NCI-H1930 (cell line): ENCODE measurements around the gene ETV3L.
A peak's percentile ranks its signal among the peaks of the same experiment; 100 is the strongest.

Experiments used
- DNase-seq, 2 experiments: peaks; one replicate each; lab custom pipeline; 2025; lab: John Stamatoyannopoulos, UW

Gene ETV3L

DNA sequence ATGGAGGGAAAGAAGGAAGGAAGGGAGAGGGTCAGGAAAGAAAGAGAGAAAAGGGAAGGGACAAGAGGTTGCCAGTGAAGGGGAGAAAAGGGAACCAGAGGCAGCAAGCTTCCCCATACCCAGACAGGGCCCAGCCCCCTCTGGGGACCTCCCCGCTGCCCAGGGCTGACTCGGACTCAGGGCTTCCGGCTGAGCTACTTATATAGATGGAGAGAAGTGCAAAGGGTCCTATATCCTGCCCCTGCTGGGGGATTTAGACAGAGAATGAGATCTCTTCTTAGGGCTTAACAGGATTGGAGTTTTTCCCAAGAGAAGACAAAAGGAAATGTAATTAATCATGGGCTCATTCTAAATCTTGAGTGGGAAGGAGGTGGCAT, at the start of gene ETV3L:
TSS of gene ETV3L (minus strand) at position 176 of the 377 bp plus-strand sequence. CDS start 285 bp downstream, outside the sequence.
- DNase-seq = no peak

DNA sequence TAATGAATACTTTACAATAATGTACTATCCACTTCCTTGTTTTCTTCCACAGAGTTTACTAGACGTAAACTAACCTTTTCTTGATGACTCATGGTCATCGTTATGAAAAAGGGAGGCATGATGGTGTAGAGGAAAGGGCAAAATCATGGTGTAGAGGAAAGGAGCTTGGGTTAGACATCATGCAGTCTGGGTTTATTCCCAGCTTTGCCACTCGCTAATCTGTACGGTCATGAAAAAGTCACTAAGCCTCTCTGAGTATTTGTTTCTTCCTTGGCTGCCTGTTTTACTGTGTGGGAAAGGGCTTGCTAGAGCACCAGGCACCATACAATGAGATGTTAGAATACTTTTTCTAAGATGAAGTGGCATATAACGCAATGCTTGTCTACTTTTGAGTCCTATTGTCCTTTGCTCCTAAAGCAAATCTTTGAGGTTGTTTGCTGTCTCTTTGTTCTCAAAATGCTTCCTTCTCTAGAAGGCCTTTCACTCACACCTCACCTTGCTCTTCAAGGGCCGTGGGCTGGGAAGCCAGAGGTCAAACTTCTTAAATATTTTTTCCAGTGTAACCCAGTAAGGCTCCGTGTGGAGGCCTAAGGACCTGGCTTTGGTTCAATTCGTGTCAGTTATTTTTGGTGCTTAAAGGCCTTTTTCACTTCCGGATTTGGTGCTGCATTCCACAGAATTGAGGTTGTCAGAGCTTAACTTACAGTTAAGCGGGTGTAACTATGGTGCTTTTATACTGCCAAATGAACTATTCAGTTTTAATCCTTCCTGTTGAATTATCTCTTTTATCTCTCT, 48.5 kb upstream of the ETV3L start:
- DNase-seq = no peak

DNA sequence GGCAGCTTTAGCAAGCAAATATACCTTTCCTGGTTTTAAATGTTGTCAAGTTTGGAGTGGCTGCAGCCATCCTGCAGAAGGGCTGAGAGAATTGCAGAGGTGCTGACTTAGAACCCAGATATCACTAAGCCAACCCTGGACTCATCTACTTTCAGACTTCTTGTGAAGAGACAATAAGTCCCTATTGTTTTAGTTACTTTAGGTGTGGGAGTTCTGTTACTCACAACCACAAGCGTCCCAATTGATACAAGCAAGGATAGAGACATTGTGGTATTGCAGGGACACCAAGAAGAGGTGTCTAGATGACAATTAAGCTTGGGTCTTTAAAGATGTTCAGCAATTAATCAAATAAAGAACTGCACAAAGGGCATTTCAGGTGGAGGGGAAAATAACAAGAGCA, 47.4 kb upstream of the ETV3L start:
- no peak for DNase-seq

DNA sequence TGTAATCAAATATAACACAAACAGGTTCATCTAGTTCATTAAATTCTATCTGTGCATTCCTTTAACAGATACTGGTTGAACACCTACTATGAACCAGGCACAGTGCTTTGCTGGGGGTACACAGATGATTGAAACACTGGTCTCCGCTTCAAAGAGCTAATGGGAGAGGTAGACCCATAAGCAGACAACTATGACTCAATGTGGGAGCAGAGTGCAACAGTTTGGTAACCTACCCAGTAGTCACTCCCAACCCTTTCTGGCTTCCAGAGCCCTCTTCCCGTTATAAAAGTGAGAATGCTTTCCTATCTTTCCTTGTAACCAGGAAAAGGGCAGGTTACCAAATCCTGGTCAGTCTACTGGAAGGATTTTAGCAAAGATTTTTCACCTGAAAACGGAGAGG, 46.6 kb upstream of the ETV3L start:
- DNase-seq = no peak

DNA sequence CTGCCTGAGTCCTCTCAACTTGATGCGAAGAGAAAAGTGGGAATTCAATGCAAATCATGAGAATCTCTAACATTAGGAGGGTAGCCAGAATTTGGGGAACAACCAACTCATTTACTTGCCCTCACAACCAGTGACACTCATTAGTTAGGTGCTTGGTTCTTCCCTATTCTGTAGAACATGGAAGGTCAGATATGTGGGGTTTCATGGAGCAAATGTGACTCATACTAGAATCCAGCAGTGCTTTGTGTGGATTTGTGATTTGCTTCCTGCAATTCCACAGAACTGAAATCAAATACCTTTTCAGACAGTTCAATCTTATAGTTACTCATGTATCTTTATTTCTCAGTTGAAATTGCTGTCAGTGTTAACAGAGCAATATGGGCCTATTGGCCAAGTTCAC, 45.5 kb upstream of the ETV3L start:
- DNase-seq = no peak

DNA sequence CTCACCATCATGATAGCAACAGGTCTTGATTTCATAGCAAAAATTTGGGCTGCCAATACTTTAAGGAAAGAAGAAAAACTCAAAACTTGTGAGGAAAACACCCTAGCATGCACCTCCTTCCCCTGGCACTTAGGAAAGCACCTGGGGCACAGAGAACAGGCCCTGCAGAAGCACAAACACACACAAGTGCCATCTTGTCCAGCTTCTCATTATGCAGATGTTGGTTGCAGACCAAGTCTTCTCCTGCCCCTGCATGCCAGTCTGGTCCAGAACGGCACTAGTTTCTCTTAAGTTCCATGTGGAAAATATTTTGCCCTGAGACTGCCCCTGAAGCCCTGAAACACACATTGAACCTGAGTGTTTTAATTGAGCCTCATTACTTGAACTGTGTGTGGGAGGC, 44.9 kb upstream of the ETV3L start:
- no peak for DNase-seq

DNA sequence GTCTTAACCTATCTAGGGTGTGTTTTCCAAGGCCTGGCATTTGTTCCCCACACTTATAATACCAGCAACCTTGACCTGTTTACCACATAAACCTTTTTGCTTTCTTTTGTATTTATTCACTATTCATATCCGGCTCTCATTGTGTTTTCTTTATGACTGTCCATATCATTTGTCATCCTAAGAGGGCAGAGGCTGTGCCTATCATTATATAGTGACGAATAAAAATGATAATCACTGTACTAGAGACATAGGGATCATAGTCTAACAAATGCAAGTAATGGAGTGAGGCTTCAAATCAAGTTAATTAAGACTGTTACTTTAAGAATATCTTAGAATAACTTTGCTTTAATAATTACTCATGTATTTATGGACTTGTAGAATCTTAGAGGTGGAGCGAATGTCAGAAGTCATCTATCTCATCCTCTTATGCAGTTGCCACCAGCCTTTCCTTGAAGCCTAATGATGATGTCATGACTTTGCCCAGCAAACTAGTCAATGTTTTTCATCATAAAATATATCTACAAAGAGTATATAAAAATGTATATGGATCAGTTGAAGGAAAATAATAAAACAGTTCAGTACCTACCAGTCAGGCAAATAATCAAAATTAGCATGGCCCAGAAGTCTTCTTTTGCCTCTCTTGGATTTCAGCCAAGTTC, 43.3 kb upstream of the ETV3L start:
- DNase-seq = no peak

DNA sequence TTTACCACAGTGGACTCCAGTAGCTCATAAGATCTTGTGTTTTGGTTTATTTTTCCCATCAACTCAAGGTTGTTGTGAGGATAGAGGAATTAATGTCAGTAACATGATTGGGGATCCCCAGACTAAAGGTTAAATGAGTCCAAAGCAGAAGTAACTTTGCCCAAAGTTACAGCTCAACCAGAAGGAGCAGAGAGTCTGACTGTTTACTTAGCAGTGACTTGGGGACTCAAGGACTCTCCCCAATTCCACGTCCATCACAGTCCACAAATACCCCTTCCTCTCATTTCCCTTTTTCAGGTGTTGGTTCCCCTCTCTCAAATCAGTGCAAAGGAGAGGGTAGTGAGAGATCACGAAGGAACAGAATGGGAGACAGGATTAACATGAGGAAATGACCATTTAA, 42.6 kb upstream of the ETV3L start:
- no peak for DNase-seq

DNA sequence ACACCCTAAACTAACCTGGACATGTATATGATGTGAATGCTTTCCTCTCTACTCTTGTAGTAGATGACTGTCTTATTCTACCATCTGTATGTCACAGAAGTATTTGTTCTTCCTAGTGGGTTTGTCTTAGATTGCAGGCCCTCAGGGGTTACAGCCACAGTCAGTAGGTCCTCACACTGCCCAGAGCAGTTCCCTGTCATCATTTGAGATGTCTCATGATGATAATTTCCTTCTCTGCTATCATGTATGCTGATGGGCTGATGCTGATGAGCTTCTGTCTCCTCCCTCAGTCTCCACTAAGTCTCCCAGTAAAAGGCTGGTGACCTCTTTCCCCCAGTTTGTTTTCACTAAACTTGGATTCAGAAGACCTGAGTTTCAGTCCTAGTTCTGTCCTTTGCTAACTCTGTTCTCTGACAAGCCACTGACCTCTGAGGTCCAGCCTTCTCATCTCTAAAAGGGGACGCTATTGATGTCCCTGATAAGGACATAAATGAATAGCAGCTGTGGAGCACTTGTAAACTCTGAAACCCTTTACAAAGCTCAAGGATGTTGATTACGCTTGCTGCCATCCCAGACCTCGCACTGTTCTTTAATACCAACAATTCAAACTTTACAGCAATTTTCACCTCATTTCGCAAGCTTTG, 41.7 kb upstream of the ETV3L start:
- DNase-seq = no peak

DNA sequence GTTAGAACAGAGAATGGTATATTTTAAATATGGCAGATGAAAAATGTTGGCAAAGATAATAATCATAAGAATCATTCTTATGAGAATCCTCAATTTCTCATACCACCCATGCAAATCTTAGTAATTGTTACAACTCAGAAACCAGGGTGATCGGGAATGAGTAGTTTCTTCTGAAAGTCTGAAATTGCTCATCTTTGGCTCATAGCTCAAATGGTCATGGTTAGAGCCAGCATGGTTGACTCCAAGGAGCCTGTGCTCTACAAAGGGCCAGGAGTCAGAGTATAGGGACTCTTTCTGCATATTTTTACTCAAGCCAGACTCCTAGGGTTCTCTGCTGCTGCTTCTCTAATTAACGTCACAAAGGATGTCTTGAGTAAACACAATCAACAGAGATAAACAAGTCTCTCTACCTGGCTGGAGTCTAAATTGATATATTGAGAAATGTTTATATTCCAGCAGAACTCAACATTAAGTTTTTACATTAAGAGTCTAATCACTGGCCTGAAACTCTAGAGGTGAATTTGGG, 40.5 kb upstream of the ETV3L start:
- no peak for DNase-seq

DNA sequence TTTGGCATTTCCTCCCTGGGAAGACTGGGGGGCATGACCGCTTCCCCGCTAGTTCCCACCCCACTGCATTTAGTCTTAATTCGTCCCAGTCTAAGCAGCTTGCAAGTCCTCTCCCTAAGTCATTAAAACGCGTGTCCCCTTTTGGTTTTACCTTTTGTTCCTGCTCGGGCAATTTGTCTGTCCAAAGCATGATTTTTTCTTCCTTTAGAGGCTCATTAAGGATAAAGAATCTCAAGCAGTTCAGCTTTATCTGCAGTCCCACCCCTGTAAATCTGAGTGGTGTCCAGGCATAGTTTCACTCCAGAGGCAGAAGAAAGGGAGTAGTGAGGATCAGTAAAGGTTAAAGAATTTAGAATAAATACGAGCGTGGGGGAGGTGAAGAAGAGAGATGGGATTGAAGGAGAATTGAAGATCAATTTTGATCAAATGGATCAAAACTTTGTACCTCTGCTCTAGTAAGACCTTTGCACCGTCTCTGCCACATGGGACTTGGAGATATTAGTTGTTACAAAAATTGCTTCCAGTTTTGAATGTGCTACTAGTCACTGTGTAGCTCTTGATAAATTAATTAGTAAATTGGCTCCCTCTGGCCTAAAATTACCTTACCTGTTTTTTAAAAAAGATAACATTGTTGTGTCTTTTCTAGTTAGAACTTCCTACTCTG, 39.6 kb upstream of the ETV3L start:
- DNase-seq = no peak

DNA sequence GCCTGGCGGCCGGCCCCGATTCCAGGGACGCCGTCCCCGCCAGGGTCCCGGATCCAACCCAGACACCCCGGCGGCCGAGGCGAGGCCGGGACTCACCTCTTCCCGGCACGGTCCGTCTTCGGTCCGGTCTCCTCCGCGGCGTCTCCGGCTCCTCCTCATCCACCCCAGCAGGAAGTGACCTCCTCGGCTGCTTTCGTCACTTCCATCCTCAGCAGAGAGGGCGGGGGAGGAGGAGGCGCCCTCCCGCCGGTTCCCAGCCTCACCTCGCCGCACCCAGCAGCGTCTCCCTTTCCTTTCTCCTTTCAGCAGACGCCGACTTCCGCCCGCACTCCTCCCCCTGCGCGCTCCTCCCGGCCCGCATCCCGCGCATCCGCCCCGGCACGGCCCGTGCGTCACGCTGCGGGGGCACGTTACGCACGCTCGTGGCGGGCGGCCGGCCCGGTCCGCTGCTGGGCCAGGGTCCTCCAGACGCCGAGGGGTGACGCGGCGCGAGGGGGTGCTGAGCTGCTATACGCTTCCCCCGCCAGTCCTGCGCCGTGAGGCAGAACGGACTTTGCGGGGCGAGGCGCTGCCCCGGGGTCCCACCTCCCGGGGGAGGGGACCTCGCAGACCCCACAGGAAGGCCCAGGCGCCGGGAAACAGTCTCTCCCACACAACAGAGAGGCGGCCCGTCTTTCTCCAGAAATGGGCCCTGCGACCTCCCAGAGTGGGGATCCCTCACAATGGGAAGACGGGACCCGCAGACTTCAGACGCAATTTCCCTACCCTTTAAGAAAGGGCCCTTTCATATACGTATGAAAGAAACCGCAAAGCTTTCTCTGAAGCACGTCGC, 38.8 kb upstream of the ETV3L start, which contains the start of gene ETV3:
TSS of gene ETV3 (minus strand) at position 176 of the 832 bp plus-strand sequence. CDS start 2,043 bp downstream, outside the sequence.
- peak; percentile 76 to 79 for DNase-seq

DNA sequence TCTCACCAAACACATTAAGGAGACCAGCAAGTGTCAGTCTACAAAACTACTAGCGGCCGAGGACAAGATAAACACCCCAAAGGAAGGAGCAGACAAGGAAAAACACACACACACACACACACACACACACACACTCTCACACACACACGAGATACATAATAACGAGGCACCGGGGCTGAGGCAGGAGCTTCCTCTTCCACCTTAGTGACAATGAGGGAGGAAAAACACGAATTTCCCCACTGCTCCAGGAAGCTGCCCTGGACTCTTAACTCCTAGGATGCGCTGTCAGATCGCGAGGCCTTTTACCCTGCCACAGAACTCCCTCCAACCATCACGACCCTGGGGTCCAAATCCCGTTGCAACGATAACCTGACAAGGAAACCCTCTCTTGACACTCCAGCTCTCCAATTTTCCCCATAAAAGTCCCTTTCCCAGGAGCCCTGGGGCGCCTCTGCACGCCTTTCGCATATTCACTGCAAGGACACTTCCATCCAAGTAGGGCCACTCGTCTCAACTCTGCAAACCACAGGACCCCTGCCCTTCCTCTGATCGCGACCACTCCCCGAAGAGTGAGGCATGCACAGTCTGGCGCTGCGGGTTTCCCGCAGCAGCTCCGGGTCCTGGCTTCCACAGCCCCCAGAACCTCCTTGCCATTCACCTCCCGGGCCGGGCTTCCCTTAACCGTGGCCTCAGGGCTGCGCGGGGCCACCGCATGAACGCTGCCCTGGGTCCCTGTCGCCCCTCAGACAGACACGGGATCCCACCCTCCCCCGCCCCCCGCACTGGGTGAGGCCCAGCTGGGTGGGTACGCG, 38.0 kb upstream of the ETV3L start:
- no peak for DNase-seq

DNA sequence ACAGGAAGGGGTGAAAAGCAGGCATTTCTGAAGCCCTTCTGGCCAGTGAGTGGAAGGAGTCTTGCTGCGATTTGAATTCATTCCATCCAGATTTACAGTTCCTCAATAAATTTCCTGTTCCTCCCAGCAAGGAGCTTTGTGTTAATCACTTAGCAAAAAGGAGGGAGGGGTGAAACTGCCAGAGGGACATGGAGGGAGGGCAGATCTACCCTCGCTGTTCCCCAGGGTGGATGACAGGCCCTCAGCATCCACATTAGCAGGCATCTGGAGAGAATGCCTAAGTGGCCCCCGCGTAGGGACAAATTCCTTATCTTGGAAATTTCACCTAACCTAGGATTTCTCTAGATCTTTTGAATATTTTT, 37.4 kb upstream of the ETV3L start:
- no peak for DNase-seq

DNA sequence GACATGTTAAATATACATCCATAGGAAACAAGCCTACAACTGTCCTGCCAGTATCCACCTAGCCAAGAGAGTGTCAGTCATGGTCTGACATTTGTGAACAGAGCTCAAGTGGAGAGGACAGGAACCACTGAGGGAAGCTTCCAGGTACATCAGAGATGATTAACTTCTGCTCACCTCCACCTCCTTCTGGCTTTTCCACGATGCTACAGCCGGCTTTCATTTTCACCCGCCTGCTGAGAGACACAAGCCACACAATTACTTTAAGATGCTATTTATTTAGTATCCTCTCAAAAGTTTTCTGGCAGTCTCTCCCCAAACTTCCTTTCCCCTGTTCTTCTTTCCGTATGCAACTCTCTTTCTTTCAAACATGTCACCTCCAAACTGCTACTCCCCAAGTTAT, 36.5 kb upstream of the ETV3L start:
- DNase-seq = no peak

DNA sequence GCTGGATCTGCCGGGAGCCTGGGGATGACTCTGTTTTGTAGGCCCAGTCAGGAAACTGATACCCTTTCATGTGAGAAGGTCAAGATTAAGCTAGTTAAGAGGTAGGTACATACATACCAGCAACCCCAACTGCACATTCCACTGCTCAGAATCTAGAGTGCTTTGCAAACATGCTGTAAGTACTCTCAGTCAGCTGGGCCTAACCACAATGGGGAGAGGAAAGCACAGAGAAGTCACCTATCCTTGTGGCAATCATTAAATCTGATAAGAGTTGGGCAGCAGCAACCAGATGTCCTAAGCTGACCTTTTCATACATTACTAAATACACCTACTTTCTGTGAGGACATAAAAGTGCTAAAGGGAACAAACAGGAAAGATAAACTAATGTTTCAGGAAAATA, 36.0 kb upstream of the ETV3L start:
- DNase-seq = no peak

DNA sequence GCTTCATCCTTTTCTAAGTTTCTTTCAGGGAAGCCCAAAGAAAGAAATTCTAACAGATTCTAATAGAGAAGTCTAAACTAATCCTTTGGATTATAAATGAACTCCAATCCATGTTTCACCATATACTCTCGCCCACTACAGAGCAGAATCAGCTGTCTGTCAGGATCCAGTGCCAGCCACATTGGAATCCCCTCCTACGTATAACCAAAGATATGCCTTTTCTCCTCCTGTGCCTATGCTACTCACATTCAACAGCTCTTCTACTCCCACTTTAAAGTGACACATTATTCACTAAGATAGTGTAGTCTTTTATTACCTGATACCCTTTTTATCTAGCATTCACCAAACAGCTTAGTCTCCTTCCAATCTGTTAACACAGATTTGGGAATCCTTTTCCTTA, 35.5 kb upstream of the ETV3L start:
- DNase-seq = no peak

DNA sequence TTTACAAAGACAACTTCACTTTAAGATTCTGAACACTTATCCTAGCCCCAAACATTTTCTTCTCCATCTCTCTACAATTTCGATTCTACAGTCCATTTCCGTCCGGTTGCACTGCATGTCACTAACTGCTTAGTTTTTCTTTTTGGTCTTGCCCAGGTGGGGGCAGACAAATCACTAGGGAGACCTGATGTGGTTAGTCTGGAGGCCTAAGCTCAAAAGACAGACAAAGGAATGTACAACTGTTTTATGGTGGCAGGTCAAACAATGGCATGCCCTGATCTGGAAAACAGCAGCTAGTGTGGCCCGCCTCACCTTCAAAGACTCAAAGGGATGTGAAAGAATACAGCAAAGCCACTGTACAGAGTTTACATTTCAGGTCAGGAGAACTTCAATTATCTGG, 34.8 kb upstream of the ETV3L start:
- DNase-seq = no peak

DNA sequence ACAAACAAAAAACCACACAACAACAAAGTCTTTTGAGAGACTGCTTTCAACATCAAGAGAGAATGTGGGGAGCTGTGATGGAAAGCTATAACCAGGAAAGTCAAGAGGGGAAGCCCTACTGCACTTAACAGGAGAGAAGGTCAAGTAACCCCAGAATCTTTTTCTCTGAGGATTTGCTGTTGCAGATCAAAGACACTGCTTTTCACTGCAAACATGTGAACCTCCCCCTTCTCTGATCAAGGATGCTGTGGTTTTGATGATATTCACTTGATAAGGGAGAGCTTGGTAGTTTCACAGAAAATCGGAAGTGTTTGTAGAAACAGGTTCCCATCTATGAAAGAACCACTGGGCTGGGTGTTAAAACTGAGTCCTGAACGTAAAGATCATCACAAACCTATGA, 33.8 kb upstream of the ETV3L start:
- no peak for DNase-seq

DNA sequence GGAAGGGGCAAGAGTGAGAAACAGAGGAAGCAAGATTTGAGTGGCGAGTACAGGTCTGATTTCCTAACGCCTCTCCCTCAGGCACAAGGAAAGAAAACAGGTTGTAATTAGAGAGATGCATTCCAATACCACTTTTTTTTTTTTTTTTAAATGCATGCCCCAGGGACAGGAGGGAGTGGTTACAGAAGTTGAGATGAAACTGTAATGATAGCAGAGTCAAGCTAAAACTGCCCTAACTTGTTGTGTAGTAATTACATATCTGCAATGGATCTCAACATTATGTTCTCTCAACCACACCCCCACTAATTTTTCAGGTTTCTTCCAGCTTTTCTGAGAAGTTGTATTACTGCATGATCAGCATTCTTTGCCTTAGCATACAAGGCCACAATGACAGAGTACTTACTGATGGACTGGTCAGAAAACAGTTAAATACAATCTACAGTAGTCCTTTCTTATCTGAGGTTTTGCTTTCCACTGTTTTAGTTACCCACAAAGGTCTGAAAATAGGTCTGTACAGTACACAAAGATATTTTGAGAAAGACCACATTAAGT, 33.1 kb upstream of the ETV3L start:
- no peak for DNase-seq
